Ishikawa (cell line): Measurements from ENCODE around the gene BDKRB2.

Experiments used
- CEBPB ChIP-seq: IDR thresholded peaks from 2 replicates; pipeline ENCODE4 v1.6.1; 2012
- CREB1 ChIP-seq: IDR thresholded peaks from 2 replicates; pipeline ENCODE4 v1.6.1; 2012; ENCODE audit warnings: low read depth
- EGR1 ChIP-seq: IDR thresholded peaks from 2 replicates; pipeline ENCODE4 v1.6.1; 2012
- EP300 ChIP-seq: IDR thresholded peaks from 2 replicates; pipeline ENCODE4 v1.6.1; 2012; ENCODE audit warnings: borderline replicate concordance
- FOXM1 ChIP-seq: IDR thresholded peaks from 2 replicates; pipeline ENCODE4 v1.6.1; 2012; ENCODE audit warnings: low read depth, borderline replicate concordance
- NFIC ChIP-seq: IDR thresholded peaks from 2 replicates; pipeline ENCODE4 v1.6.1; 2012
- RAD21 ChIP-seq: IDR thresholded peaks from 2 replicates; pipeline ENCODE4 v1.6.1; 2012; ENCODE audit warnings: low read depth
- TAF1 ChIP-seq: IDR thresholded peaks from 2 replicates; pipeline ENCODE4 v1.6.1; 2012; ENCODE audit warnings: low read depth, mild to moderate bottlenecking
- TCF12 ChIP-seq: IDR thresholded peaks from 2 replicates; pipeline ENCODE4 v1.6.1; 2012; ENCODE audit warnings: low read depth
- TEAD4 ChIP-seq: IDR thresholded peaks from 2 replicates; pipeline ENCODE4 v1.6.1; 2012
- YY1 ChIP-seq: IDR thresholded peaks from 2 replicates; pipeline ENCODE4 v1.6.1; 2012; ENCODE audit warnings: low read depth
- ZBTB7A ChIP-seq: IDR thresholded peaks from 2 replicates; pipeline ENCODE4 v1.6.1; 2012; ENCODE audit warnings: low read depth
- TF ChIP-seq, protein P1 (sequence below): IDR thresholded peaks from 2 replicates; pipeline ENCODE4 v1.6.1; 2012
- TF ChIP-seq, protein P2 (sequence below): IDR thresholded peaks from 2 replicates; pipeline ENCODE4 v1.6.1; 2012
- TF ChIP-seq, protein P3 (sequence below): IDR thresholded peaks from 2 replicates; pipeline ENCODE4 v1.6.1; 2012; ENCODE audit warnings: low read depth, mild to moderate bottlenecking

Gene BDKRB2

DNA sequence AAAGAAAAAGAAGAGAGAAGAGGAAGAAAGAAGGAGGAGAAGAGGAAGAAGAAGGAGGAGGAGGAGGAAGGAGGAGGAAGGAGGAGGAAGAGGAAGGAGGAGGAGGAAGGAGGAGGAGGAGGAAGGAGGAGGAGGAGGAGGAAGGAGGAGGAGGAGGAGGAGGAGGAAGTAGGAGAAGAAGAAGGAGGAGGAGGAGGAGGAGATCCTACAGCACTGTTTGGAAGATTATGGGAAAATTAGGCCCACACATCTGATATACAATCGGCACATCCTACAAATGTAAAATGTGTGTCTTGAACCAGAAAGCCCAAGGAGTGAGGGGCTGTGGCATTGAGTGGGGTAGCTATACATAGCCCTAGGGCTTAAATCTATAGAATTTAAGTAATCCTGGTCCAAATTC is 12.0 kb downstream of the BDKRB2 start:
- TF ChIP-seq, protein P1, sequence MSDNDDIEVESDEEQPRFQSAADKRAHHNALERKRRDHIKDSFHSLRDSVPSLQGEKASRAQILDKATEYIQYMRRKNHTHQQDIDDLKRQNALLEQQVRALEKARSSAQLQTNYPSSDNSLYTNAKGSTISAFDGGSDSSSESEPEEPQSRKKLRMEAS: no peak
- TF ChIP-seq, protein P2, sequence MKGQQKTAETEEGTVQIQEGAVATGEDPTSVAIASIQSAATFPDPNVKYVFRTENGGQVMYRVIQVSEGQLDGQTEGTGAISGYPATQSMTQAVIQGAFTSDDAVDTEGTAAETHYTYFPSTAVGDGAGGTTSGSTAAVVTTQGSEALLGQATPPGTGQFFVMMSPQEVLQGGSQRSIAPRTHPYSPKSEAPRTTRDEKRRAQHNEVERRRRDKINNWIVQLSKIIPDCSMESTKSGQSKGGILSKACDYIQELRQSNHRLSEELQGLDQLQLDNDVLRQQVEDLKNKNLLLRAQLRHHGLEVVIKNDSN: no peak
- no peak for TF ChIP-seq CREB1
- no peak for TF ChIP-seq NFIC
- no peak for TF ChIP-seq TAF1
- no peak for TF ChIP-seq TCF12
- TF ChIP-seq, protein P3, sequence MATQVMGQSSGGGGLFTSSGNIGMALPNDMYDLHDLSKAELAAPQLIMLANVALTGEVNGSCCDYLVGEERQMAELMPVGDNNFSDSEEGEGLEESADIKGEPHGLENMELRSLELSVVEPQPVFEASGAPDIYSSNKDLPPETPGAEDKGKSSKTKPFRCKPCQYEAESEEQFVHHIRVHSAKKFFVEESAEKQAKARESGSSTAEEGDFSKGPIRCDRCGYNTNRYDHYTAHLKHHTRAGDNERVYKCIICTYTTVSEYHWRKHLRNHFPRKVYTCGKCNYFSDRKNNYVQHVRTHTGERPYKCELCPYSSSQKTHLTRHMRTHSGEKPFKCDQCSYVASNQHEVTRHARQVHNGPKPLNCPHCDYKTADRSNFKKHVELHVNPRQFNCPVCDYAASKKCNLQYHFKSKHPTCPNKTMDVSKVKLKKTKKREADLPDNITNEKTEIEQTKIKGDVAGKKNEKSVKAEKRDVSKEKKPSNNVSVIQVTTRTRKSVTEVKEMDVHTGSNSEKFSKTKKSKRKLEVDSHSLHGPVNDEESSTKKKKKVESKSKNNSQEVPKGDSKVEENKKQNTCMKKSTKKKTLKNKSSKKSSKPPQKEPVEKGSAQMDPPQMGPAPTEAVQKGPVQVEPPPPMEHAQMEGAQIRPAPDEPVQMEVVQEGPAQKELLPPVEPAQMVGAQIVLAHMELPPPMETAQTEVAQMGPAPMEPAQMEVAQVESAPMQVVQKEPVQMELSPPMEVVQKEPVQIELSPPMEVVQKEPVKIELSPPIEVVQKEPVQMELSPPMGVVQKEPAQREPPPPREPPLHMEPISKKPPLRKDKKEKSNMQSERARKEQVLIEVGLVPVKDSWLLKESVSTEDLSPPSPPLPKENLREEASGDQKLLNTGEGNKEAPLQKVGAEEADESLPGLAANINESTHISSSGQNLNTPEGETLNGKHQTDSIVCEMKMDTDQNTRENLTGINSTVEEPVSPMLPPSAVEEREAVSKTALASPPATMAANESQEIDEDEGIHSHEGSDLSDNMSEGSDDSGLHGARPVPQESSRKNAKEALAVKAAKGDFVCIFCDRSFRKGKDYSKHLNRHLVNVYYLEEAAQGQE: no peak
- no peak for TF ChIP-seq TEAD4
- no peak for TF ChIP-seq CEBPB
- TF ChIP-seq ZBTB7A: no peak
- TF ChIP-seq EP300: no peak
- TF ChIP-seq EGR1: no peak
- no peak for TF ChIP-seq RAD21
- TF ChIP-seq FOXM1: no peak
- no peak for TF ChIP-seq YY1

DNA sequence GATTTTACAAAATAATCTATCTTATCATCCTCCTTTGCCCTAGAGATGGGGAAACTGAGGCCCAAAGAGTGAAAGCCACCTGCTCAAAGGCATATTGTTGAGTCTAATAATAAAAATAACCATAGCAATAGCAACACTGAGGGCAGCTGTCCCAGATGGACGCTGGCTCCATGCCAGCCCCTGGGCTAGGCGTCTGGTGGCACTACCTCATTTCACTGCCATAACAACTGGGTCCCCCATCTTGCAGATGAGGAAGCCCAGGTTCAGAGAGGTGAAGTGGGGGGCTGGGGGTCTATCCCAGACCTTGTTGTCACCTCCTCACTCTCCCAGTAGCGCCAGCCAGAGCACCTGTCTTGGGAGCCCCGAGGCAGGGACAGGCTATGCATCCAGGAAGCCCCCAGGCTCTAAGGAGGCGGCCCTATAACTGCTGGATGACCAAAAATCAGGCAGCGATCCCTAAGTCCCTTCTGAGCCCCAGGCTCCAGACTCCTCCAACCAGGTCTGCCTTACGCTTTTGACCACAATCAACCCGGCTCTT is 12.8 kb downstream of the BDKRB2 start:
- TF ChIP-seq EGR1 (no peak), NFIC (no peak), TEAD4 (no peak), CREB1 (no peak), EP300 (no peak), FOXM1 (no peak), YY1 (no peak), CEBPB (no peak), ZBTB7A (no peak), TCF12 (no peak), TAF1 (no peak), RAD21 (no peak)
- TF ChIP-seq, protein P2: no peak
- TF ChIP-seq, protein P3: no peak
- TF ChIP-seq, protein P1: no peak

DNA sequence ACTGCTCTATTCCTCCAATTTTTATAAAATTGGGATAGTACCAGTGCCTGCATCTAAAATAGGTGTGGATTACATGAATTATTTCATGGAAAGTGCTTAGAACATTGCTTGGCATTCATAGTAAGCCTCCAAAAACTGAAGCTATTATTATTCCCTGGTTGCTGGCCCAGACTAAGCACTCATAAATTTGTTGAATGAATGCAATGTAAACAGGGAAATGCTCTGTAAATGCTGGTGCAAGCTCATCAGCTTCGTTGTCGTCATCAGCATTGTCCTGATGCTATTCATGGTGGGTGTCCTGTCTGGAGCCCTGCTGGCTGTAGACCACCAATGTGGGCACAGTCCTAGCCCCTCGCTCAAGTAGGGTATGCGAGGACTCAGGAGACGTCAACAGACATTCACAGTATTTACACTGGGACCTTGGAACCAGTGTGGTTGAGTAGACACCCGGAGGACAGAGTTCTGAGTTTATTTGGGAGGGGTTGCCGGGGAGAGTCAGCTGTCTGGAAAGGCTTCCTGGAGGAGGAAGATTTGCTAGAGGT is 16.5 kb downstream of the BDKRB2 start:
- no peak for TF ChIP-seq TAF1
- TF ChIP-seq, protein P3: no peak
- TF ChIP-seq, protein P1: no peak
- no peak for TF ChIP-seq RAD21
- no peak for TF ChIP-seq YY1
- no peak for TF ChIP-seq NFIC
- TF ChIP-seq EP300: no peak
- TF ChIP-seq CEBPB: no peak
- TF ChIP-seq TCF12: no peak
- no peak for TF ChIP-seq FOXM1
- TF ChIP-seq CREB1: no peak

DNA sequence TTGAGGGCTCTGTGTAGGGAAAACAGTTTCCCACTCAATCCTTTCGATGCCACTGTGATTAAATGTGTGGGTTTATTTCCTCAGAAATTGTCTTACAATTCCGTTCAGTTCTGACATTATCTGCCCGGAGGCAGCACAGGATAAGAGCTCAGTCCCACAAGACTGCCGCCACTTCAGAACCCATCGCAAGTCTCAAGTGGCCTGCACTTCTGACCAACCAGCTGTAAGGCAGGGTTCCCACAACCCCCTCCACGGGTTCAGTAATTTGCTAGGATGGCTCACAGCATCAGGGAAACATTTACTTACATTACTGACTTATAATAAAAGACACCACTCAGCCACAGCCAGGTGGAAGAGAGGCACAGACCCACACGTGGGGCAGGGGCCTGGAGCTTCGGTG is 17.2 kb downstream of the BDKRB2 start:
- TF ChIP-seq, protein P2: no peak
- TF ChIP-seq, protein P3: no peak
- TF ChIP-seq TAF1 (no peak), CREB1 (no peak), FOXM1 (no peak), NFIC (no peak)
